Fibroblast of mammary gland (primary cell): ENCODE results near the gene CPED1.
"Not testable (repeated sequence)": the region's sequence is repeated elsewhere in the genome, so short reads cannot be mapped to it uniquely, and the experiment has no call there.

Experiments used
- DNase-seq: peaks from one replicate; pipeline ENCODE4 v3.0.0-alpha.2; 2010; ENCODE audit warnings: low read depth
- H3K4me3 ChIP-seq: 2 replicates; pipeline ENCODE4 v1.5.1; 2011; ENCODE audit warnings: low read depth, mild to moderate bottlenecking, low read length, moderate library complexity; ENCODE audit not compliant: control insufficient read depth
- TF ChIP-seq, protein P1 (sequence below): conservative IDR thresholded peaks from 2 replicates; pipeline ENCODE4 v1.5.1; 2011; ENCODE audit warnings: low read depth, low read length, inconsistent platforms; ENCODE audit not compliant: control insufficient read depth, insufficient read depth

CPED1 gene

DNA sequence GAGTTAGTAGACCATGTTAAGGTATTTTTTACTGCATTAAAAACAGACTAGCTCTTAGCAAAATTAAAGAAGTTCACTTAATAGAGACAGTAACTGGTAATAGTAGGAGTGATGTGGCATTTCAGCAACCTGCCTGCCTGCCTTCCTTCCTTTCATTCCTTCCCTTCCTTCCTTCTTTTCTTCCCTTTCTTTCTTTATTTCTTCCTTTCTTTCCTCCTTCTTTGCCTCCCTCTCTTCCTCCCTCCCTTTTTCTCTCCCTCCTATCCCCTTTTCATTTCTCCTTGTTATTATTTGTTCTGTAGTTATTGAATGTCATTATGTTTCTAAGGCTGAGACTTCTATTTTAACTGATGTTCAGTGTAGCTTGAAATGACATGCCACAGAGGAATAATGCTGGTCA is 193.8 kb downstream of the CPED1 start:
- H3K4me3 ChIP-seq: no peak overlapping the region
- TF ChIP-seq, protein P1, sequence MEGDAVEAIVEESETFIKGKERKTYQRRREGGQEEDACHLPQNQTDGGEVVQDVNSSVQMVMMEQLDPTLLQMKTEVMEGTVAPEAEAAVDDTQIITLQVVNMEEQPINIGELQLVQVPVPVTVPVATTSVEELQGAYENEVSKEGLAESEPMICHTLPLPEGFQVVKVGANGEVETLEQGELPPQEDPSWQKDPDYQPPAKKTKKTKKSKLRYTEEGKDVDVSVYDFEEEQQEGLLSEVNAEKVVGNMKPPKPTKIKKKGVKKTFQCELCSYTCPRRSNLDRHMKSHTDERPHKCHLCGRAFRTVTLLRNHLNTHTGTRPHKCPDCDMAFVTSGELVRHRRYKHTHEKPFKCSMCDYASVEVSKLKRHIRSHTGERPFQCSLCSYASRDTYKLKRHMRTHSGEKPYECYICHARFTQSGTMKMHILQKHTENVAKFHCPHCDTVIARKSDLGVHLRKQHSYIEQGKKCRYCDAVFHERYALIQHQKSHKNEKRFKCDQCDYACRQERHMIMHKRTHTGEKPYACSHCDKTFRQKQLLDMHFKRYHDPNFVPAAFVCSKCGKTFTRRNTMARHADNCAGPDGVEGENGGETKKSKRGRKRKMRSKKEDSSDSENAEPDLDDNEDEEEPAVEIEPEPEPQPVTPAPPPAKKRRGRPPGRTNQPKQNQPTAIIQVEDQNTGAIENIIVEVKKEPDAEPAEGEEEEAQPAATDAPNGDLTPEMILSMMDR: no peak
- DNase-seq: no peak

DNA sequence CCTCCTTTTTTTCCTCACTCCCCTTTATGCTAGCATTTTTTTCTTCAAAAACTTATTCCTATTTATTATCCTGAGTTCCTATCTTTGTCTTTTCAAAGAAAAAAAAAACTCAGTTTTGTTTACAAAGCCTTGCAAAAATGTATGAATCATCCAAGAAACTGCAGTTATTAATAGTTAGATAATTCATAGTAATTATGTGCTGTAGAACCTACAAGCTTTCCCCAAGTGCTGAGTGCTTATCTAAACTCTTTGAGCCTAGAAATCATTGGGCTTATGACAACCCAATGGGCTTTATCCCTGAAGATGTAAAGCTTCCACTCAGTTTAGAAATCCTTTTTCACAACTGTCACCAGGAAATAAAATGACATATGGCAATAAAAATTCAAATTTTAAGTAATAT is 194.4 kb downstream of the CPED1 start:
- no peak for DNase-seq
- H3K4me3 ChIP-seq: no peak overlapping the region
- TF ChIP-seq, protein P1: no peak

DNA sequence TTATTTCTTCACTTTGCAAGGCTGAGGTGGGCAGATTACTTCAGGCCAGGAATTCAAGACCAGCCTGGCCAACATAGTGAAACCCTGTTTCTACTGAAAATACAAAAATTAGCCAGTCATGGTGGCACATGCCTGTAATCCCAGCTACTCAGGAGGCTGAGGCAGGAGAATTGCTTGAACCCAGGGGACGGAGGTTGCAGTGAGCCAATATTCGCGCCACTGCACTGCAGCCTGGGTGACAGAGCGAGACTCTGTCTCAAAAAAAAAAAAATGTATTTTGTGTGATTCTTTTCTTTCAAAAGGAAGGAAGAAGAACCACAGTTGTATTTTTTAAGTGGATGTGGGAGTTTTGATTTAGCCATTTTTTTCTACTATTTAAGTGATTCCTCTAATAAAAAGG is 195.4 kb downstream of the CPED1 start:
- H3K4me3 ChIP-seq, DNase-seq: not testable (repeated sequence)

DNA sequence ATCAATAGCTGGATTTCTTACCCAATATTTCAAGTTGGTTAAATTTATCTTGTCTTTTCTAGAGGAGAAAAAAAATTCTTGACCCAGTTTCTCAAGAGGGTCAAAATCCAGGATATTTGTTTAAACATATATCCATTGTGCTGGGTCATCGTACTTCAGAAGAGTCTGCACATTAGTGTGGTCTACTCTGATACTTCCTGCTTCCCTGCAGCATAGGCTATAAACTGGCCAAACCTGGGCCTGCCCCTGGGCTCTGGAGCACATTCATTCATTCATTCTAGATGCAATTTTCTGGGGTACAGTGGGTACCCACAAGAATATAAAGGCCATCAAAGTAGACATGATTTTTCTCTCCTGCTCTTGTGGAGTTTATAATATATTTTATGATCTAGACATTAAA is 198.2 kb downstream of the CPED1 start:
- TF ChIP-seq, protein P1: no peak
- H3K4me3 ChIP-seq: no peak overlapping the region
- no peak for DNase-seq

DNA sequence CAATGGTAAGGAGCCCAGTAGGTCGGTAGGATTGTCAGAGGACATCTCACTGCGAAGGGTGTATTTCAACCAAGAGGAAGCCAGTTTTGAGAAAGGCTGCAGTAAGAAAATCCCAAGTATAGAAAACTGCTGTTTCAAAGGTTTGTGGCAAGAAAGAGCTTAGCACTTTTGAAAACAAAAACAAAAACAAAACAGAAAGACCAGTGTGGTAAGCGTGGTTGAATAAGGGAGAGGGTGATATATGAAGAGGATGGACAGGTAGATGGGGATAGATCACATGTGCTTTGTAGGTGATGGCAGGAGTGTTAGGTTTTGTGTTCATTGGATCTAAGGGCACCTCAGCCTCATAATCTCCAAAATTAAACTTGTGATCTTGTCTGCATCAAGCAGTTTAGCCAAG is 198.7 kb downstream of the CPED1 start:
- H3K4me3 ChIP-seq: no peak overlapping the region
- no peak for DNase-seq
- TF ChIP-seq, protein P1: no peak

DNA sequence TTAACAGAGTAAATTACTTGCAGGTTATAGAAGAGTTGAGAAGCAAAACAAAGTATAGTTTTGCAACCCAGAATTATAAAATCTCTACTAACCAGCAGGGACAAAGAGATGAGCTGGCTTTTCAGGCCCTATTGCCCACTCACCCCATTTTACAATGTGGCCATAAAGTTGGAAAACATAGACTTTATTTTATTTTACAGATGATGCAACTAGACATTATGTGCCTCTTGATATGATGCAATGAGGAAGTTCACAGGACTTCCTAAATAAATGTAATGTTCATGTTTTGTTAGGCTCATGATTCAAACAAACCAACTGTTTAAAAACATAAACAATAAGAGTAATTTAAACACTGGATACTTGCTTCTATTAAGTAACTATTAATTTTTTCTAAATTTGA is 199.2 kb downstream of the CPED1 start:
- TF ChIP-seq, protein P1: no peak
- no peak overlapping the region for H3K4me3 ChIP-seq
- peak; percentile 44 for DNase-seq

DNA sequence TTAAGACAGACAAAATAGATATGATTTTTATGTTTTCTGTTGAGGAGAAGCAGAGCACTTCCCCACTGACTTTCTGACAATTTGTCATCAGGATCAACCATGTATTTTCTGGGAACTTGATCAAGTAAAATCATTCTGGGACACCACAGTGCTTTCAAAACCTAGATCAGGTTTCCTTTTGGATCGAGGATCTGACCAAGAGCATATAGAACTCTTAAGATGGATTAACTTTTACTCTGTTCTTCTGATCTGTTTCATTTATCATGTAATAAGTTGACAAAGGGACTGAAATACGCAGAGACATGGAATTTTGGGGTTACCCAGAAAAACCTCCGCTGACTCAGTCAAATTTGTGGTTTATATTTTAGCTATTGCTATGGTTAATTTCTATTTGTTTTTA is 204.3 kb downstream of the CPED1 start:
- DNase-seq: peak; percentile 44
- TF ChIP-seq, protein P1: no peak
- H3K4me3 ChIP-seq: no peak overlapping the region
